GM20431 (cell line): ENCODE measurements around the gene CCL19.
"Not testable (repeated sequence)": the region's sequence is repeated elsewhere in the genome, so short reads cannot be mapped to it uniquely, and the experiment has no call there.

Experiments used
- in situ Hi-C: fragments of 300-500 bp; cut with MseI, MboI; formaldehyde crosslinking; loops from one replicate; pipeline ENCODE4 v1.15.0; 2020; ENCODE audit warnings: low sequenced_read_pairs; ENCODE audit not compliant: unreplicated experiment

The CCL19 gene

DNA sequence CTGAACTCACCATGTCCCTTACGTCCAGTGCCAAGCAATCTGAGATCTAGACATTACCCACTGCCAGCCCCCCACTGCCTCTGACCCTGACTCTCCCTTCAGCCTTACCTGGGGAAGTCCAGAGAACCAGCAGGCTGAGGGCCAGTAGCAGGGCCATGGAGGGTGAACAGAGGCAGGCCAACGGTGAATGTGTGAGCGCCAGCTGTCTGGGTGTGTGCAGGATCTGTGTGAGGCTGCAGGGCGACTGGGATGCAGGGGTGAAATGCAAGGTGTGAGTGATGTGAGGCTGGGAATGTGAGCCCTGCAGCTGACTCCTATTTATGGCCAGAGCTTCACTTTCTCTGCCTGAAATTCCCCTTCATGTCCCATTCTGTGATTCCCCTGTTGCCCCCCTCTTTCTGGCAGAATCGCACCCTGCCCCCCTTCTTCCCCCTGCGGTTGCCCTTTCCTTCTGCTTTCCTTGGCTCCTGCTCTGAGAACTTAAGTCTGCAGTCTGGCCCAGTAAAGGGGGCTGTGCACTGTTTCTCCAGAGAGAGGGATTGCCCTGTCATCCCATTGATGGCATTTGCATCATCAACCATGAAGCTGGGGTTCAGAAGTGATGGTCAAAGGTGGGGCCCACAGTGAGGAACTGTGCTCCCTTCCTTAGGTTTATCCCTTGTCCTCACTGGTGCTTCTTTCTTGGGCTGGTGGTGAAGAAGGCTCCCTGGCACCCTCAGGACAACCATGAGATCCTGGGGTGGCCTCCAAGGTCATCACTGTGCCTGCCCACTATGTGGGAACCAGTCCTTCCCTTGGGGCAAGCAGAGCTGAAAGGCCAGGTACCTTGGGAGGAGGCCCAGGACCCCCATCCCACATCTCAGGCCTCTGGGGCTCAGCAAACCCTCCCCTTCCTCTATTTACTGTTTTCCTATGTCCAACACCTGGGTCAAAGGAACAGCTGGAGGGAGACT lies at the start of gene CCL19:
TSS of gene CCL19 (minus strand) at position 294 of the 953 bp plus-strand sequence. CDS start at position 157, 137 bp downstream.
- in situ Hi-C loops = loop anchor here (25.0 kb wide), 1 partner anchor 96 kb away; no protein-coding TSS in a partner anchor

DNA sequence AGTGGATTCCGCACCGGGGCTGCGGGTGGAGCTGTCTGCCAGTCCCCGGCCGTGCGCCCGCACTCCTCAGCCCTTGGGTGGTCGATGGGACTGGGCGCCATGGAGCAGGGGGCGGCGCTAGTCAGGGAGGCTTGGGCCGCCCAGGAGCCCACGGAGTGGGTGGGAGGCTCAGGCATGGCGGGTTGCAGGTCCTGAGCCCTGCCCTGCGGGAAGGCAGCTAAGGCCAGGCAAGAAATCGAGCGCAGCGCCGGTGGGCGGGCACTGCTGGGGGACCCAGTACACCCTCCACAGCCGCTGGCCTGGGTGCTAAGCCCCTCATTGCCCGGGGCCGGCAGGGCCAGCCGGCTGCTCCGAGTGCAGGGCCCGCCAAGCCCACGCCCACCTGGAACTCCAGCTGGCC lies 49.1 kb upstream of the CCL19 start:
- in situ Hi-C loops = not testable (repeated sequence)

DNA sequence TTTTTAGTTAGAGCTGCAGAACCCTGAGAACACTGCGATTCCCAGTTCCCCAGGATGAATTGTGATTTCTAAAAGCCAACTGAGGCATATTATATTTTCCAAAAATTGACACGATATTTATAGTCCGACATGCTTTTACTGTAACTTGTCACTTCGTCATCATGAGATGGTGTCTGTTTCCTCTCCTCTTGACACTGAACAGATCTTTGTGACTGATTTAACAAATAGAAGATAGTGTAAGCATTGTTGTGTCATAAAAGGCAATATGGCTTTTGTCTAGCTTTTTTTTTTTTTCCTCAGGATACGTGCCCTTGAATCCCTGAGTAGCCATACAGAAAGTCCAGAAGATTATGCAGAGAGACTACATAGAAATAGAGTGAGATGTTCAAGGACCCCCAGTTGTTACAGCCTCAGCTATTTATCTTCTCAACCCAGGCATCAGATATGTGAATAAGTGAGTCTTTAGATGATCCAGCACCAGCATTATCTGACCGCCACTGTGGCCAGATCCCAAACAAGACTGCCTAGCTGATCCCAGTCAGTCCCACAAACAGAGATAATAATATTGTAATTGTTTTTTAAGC lies 46.7 kb upstream of the CCL19 start:
- in situ Hi-C loops = no loop called here

DNA sequence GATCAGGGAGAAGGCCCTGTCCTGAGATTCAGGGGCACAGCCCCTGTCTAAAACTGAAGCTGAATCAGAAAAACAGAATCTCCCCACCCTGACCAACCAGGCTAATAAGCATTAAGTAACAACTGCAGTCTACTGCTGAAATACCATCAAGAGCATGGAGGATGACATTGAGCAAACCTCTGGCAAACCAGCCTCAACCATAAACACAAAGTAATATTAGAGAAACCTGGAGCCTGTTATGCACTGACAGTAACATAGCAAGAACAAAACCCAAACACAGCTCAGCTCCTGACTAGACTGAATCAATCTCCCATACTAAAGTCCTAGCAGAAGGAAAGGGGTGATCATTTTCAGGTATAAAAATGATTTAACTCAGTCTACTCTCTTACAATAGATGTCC lies 43.6 kb upstream of the CCL19 start:
- in situ Hi-C loops = no loop called here

DNA sequence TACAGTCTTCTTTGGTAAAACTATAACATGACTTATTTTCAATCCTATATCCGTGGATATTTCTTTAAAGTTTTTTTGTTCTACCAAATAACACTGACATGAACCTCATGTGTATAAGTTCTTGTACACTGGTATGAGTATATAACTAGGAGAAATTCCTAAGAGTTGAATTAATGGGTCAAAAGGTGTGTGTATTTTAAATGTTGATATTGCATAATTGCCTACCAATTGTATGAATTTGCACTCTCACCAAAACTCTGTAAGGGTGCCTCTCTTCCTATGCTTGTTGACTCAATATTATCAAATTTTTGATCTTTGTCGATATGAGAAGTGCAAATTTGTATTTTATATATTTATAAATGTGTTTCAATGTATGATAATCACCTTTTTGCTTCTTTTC lies 41.8 kb upstream of the CCL19 start:
- in situ Hi-C loops = no loop called here

DNA sequence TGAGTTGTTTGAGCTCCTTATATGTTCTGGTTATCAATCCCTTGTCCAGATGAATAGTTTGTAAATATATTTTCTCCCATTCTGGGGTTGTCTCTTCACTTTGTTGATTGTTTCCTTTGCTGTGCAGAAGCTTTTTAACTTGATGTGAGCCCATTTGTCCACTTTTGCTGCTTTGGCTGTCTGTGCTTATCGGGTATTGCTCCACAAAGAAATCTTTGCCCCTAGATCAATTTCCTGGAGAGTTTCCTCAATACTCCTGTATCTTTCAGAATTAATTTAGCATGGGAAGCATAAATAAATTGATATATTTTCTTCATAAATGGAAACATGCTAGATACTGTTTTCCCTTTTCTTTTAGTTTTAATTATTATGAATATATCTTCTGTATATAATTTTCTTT lies 41.4 kb upstream of the CCL19 start:
- in situ Hi-C loops = no loop called here

DNA sequence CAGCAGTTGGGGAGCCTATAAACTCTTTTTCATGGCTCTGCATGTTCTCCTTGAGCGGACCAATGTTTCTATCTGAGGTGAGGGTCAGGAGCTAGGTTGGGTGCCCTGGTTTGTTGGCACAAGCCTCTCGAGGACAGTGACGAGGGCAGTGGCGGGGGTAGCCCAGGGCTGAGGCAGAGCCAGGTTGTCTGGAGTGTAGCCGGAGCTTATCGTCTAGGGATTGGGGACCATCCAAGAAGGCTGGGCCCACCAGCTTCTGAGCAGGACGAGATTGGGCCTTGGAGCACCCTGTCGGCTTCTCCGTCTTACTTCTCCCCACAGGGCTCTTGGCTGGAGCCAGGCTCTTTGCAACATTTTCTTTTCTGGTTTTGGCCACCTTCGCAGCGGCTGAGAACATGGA lies 32.1 kb upstream of the CCL19 start:
- in situ Hi-C loops = no loop called here

DNA sequence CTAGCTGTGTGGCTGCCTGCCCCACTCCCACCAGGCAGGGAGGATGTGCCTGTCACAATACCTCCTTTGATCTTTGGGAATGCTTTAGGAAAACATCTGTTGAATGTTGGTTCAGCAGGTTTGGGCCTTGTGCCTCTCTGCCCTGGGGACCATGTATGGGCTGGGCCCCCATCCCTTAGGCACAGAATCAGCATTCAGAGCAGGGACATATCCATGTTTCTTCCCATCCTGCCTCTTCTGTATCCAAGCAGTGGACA lies 28.6 kb upstream of the CCL19 start:
- in situ Hi-C loops = not testable (repeated sequence)

DNA sequence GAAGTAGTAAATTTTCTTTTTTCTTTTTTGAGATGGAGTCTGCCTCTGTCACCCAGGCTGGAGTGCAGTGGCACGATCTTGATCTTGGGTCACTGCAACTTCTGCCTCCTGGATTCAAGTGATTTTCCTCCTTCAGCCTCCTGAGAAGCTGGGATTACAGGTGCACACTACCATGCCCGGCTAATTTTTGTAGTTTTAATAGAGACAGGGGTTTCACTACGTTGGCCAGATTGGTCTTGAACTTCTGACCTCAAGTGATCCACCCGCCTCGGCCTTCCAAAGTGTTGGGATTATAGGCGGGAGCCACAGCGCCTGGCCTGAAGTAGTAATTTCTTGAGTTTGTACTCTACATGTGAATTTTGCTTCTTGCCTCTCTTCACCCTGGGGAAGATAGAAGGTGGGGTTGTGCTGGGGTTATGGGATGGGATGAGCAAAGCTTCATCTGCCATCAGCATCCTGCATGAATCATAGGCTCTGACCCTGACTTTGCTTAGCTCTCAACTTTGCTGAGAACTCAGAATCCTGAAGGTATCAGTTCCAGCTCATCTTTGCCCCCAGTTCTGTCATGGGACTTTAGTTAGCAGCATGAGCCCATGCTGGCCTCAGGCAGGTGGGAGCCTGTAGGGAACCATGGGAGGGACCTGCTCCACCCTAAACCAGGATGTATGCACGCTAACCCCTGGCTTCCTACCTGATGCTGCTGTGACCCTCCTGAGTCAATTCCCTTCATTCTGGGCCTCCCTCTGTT lies 28.1 kb upstream of the CCL19 start:
- in situ Hi-C loops = no loop called here

DNA sequence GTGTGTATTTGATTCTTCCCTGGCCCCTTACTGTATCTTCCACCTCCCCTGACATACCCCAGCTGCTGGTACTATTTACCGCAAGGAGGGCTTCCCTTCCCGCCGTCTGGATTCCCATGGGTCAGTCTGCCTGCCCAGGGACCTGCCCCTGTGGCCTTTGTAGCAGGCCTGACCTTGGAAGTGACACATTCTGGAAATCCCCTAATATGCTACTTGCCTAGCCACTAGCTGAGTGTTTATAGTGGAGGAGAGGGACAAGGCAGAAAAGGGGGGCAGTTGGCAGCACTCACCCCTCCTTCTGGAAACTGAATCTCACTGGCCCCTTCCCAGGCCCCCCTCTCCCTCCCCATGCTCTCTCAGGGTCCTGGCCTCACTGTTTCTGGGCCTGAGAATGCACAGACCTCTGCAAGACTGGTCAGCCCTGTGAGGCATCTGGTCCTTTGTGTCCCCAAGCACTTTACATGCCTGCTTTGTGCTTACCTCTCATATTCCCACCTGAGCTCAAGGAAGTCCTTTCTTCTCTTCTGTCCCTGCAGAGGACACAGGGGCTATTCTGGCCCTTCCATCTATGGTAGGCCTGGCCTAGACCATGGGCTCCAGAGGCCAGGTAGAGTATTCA lies 27.0 kb upstream of the CCL19 start:
- in situ Hi-C loops = no loop called here

DNA sequence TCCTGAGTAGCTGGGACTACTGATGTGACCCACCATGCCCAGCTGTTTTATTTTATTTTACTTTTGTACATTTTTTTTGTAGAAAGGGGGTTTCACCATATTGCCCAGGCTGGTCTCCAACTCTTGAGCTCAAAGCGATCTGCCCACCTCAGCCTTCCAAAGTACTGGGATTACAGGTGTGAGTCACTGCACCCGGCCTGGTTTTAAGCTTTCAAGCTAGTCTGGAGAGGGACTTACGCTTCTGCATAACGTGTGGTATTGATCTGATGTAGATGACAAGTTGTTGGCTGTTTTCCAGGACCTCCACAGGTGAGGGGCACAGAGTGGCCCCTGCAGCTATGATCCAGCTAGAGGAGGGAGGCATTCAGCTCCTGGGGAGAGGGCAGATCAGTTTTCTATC lies 25.6 kb upstream of the CCL19 start:
- in situ Hi-C loops = no loop called here

DNA sequence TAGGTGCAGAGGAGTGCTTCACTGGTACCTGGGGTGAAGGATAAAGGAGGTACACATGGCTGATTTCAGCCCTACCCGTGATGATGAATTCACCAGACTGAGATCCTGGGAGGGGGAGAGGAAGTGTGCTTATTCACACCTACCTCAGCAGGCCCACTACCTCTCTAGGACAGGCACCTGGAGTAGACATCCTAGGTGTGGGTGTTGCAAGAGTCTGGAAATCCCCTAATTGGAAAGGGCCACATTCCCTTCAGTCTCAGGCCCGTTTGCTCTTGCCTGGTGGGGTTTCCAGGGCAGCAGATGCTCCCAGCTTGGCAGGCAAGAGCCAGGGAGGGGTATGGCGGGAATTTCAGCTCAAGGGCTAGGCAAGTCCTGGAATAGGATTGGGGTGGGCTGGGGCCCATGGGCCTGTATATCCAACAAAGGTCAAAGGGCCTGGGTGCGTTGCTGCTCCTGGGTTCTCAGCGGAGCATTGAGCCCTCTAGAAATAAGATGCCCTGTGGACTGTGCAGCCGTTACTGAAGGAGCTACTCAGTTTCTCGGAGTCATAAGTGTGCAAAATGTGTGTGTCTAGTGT lies 24.7 kb upstream of the CCL19 start:
- in situ Hi-C loops = no loop called here

DNA sequence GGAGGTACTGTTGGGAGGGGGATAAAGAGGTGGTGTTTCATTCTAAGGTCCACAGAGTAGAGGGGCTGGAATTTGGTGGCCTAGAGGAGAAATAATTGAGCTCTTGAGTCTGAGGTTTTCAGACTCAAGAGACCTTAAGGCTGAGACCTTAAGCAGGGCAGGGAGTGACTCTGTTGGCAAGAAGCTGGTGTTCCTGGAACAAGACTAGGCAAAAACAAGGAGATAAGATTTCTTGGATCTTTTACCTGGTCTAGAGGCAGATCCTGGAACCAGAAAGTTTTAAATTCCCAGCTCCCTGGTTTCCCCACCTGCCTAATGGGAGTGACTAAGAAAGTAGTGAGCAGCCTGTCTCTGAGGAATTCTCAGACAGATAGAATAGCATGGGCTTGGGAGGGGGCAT lies 22.9 kb upstream of the CCL19 start:
- in situ Hi-C loops = no loop called here

DNA sequence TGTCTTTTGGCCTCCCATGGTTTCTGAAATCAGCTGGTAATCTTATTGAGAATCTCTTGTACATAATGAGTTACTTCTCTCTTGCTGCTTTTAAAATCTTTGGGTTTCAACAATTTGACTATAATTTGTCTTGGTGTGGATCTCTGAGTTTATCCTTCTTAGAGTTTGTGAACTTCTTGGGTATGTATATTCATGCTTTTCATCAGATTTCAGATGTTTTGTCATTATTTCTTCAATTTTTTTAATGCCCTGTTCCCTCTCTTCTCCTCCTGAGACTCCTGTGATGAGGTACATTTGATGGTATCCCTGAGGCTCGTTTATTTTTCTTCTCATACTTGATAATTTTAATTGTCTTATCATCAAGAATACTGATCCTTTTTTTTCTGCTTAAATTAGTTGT lies 21.1 kb upstream of the CCL19 start:
- in situ Hi-C loops = no loop called here

DNA sequence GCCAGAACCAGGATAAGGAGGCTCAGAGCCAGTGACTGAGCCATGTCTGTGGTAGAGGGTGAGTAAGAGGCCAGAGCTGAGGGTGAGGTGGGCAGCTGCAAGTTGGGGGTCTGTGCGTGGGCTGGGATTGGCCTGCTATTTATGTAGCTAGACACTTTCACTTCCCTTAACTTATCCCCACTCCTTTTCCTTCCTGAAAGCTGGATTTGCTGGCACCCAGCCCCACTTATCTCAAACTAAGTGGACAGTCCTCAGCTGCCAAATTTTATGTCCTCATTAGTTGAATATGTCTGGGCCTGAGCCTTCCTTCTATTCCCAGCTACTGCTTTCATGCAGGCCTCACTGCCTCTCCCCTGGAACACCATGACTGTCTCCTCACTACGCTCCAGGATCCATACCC lies 18.9 kb upstream of the CCL19 start, which contains the start of gene CCL21:
TSS of gene CCL21 (minus strand) at position 114 of the 400 bp plus-strand sequence. CDS start at position 44, 70 bp downstream.
- in situ Hi-C loops = no loop called here

DNA sequence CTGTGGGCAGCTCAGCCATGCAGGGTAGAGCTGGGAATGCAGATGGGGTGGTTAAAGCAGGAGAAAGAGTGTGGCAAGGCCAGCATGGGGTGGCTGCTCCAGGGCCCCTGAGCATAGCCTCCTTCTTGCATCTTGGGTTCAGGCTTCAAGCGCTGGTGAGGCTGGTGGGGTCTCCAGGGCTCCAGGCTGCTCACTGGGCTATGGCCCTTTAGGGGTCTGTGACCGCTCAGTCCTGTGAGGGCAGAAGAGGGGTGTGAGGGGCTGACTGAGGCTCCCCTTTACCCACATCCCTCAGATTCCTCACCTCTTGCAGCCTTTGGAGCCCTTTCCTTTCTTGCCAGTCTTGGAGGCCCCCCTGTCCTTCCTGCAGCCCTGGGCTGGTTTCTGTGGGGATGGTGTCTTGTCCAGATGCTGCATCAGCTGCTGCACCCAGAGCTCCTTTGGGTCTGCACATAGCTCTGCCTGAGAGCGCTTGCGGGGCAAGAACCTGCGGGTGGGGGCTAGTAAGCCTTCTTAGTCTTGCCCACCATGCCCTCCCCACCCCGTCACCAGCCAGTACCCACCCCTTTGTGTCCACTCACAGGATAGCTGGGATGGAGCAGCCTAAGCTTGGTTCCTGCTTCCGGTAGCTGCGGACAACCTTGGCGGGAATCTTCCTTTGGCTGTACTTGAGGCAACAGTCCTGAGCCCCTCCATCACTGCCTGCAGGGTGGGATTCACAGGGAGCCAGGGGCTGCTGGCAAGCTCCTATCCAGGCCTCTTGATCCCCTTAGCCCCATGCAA lies 18.3 kb upstream of the CCL19 start:
- in situ Hi-C loops = no loop called here

DNA sequence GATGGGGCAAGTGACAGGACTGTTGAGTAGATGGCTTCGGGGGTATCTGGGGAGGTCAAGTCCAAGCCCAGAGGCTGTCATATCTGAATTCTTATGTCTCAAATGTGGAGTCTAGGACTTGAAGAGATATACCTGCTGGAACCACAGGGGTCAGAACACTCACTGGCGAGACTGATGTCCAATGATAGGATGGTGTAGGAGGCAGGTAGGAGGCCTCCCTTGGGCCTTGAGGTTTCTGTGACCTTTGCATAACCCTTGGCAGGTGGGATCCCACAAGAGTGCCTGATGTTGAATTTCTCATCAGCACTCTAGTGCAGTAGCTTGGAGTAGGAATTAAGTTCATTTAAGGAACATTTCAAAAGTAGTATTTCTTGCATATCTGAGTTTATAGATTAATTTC lies 16.1 kb upstream of the CCL19 start:
- in situ Hi-C loops = no loop called here

DNA sequence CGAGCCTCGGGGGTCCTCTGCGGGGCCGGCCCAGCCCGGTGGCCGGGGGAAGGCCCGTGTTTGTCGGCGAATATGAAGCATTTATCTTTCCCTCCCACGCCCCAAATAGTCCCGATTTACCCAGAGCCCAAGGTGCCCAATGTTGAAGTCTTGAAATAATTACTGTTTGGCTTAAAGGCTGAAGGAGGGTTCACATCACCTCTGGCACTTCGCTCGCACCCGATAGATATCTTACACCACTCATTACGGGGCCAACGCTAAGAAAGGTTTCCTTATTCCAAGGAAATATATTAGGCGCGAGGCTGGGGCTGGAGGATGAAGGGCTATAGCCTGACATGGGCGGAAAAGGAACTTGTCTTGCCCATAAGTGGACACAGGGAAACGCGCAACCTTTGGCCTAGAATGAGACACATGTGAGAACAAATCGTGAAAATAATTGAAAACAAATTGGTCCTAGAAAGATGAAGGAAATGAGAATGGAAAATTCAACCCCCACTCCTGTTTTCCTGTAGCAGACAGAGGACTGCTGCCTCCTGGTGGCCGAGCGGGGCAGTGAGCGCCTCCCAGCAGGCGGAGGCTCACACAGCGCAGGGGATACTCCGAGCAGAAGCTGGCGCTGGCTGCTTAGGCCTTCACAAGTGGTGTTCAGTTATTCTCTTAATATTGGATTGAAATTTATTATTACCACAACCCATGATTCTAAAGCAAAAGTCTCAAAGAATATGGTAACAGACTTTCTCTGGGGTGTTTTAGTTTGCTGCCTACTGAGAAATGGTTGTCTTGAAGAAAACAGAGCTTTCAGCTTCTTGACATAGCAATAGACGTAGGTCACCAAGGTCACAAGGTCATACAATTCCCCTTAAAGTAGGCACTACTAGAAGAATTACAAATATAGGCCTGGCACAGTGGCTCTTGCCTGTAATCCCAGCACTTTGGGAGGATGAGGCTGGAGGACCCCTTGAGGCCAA lies 11.0 kb upstream of the CCL19 start:
- in situ Hi-C loops = no loop called here
